ENCODE measurements around the gene PRPH2. TPM values are rescaled to one million over a fixed set of nuclear protein-coding genes. Genes with fewer than 3 reads are reported as not detected.

Gene PRPH2
- total RNA-seq, 1 donor from 2014 or later = 0.11 TPM

DNA sequence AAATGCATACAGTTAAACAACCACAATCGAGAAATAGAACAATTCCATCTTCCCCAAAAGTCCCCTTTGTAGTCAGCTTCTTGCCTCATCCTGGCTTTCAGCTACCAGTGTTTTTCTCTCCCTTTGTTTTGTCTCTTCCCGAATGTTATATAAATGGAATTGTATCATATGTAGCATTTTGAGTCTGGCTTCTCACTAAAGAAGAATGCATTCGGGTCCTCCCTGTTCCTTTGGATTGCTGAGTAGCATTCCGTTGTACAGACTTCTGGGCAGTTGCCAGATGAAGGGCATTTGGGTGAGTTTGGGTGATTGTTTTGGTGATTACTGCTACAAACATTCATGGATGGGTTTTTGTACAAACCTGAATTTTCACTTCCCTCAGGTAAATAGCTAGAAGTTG is 27.8 kb downstream of the PRPH2 start:
- Histone ChIP-seq H3K4me3 (no peak overlapping the region), H3K4me1 (peaks cover 10 to 38% of the 10 kb centered on the region in 2 donors), H3K9me3 (no peaks in the 10 kb centered on the region), H3K27me3 (no peaks in the 10 kb centered on the region), H3K27ac (peak overlapping the region; percentile 65 to 74), H3K36me3 (peaks cover 0 to 23% of the 10 kb centered on the region in 2 donors)
- intact Hi-C loops (cut with DNase I) = loop anchor here (2.0 kb wide), 1 partner anchor 32 kb away; no protein-coding TSS in a partner anchor
- TF ChIP-seq, protein P1, sequence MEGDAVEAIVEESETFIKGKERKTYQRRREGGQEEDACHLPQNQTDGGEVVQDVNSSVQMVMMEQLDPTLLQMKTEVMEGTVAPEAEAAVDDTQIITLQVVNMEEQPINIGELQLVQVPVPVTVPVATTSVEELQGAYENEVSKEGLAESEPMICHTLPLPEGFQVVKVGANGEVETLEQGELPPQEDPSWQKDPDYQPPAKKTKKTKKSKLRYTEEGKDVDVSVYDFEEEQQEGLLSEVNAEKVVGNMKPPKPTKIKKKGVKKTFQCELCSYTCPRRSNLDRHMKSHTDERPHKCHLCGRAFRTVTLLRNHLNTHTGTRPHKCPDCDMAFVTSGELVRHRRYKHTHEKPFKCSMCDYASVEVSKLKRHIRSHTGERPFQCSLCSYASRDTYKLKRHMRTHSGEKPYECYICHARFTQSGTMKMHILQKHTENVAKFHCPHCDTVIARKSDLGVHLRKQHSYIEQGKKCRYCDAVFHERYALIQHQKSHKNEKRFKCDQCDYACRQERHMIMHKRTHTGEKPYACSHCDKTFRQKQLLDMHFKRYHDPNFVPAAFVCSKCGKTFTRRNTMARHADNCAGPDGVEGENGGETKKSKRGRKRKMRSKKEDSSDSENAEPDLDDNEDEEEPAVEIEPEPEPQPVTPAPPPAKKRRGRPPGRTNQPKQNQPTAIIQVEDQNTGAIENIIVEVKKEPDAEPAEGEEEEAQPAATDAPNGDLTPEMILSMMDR (IDR thresholded peaks at IDR 0.05) = no peak
- DNase-seq (ENCODE audit: low spot score in 2 of 2) = no peak

DNA sequence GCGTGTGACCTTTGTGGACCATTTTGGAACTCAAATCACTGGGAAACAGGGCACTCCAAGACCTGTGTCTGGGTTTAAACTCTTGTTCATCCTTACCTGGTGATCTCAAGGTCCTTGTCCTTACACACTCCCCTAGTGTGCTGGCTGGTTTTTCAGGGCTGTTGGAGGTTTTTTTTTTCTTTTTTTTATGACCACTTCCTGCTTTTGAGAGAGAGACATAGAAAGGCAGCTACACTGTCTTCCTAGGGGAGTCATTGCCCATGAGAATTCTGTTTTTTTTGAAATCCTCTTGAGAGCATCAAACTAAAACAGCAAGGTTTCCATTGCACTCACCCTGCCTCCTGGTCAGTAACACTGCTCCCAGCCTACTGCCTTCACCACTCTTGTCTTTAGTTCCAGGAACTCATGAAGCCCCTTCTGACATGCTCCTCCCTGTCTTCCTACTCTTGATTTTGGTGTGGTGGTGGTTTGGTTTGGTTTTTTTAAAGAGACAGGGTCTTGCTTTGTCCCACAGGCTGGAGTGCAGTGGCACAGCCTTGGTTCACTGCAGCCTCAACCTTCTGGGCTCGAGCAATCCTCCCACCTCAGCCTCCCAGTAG is 28.6 kb downstream of the PRPH2 start:
- DNase-seq (ENCODE audit: low spot score in 2 of 2) = no peak
- Histone ChIP-seq H3K9me3 (no peaks in the 10 kb centered on the region), H3K4me1 (peaks cover 10 to 38% of the 10 kb centered on the region in 2 donors), H3K27ac (peak overlapping the region; percentile 65 to 74), H3K27me3 (no peaks in the 10 kb centered on the region), H3K36me3 (peaks cover 4 to 31% of the 10 kb centered on the region in 2 donors), H3K4me3 (no peak overlapping the region)
- TF ChIP-seq, protein P1 (IDR thresholded peaks at IDR 0.05) = no peak
- intact Hi-C loops (cut with DNase I) = loop anchor here (2.0 kb wide), 1 partner anchor 33 kb away; no protein-coding TSS in a partner anchor

DNA sequence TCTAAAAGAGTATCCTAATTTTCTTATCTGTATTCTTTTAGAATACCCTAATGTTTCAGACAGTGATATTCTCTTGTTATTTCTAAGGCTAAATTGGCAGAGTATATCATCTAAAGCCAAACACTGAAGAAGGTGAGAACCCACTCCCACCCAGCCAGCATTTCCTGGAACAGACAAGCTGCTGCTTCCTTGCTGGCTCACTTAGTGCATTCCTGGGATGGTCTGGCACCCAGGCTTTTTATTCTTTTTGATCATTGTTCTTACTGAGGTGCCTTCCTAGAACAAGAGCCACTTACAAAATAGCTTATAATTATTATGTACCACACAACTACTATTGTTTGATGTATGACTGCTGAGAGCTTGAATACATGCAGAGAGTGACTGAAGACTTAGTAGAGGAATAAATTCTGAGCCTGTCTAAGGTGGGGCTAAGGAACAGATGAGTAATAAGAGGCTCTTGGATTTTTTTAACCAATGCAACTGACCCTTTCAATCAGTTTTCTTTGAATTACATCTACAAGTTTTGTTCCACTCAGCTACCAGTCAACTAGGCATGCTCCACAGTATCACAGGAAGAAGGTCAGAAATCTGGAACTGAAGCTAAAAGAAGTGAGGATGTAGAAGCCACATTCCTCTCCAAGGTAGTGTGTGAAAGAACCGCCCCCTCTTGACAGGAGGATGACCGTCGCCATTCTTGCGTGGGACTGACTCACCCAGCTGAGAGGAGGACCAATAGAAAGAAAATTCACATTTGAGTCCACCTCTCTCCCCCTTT is 30.1 kb downstream of the PRPH2 start:
- Histone ChIP-seq H3K4me3 (no peak overlapping the region), H3K27me3 (no peaks in the 10 kb centered on the region), H3K36me3 (peaks cover 19 to 46% of the 10 kb centered on the region in 2 donors), H3K27ac (peak overlapping the region; percentile 65 to 74), H3K4me1 (peaks cover 10 to 38% of the 10 kb centered on the region in 2 donors), H3K9me3 (no peaks in the 10 kb centered on the region)
- DNase-seq (ENCODE audit: low spot score in 2 of 2) = no peak
- intact Hi-C loops (cut with DNase I) = no loop called here
- TF ChIP-seq, protein P1 (IDR thresholded peaks at IDR 0.05) = no peak

DNA sequence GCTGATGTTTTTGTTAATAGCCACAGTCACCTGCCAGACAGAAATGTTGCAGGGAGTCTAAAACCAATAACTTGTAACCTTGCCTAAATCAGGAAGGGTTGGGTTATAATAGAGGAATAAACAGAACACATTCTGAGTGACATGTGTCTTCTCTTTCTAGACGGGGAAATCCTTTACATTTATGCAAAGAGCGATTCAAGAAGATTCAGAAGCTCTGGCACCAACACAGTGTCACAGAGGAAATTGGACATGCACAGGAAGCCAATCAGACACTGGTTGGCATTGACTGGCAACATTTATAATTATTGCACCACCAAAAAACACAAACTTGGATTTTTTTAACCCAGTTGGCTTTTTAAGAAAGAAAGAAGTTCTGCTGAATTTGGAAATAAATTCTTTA is 31.5 kb downstream of the PRPH2 start:
- Histone ChIP-seq H3K27ac (peak overlapping the region; percentile 49 to 74), H3K36me3 (peaks cover 22 to 57% of the 10 kb centered on the region in 2 donors), H3K9me3 (no peaks in the 10 kb centered on the region), H3K4me3 (no peak overlapping the region), H3K27me3 (no peaks in the 10 kb centered on the region), H3K4me1 (peaks cover 10 to 29% of the 10 kb centered on the region in 2 donors)
- no peak for DNase-seq (ENCODE audit: low spot score in 2 of 2)
- TF ChIP-seq, protein P1 (IDR thresholded peaks at IDR 0.05) = no peak
- intact Hi-C loops (cut with DNase I) = no loop called here

DNA sequence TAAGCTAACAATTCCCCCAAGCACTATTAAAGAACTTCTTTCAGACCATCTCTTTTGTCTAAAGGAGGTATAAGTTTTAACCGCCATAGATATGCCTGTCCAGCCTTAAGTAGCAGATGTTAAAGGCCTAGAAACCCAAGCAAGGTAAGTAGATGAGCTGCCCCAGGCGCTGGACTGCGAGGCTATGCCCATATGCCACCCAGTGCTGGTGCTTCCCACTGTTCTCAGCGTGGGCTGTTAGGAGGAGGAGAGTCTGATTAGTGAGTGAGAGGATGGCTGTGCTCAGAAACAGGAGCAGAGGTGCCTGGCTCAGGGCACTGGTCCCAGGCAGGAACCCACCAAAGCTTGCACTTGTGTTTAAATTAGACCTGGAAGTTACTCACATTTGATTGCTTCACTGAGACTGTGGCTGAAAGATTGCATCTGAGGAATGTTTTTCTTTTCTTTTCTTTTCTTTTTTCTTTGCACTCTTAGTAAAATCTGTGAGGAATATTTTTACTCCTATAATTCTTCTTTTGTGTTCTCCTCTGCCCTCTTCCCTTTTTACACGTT is 32.2 kb downstream of the PRPH2 start:
- Histone ChIP-seq H3K27me3 (no peaks in the 10 kb centered on the region), H3K4me3 (no peak overlapping the region), H3K4me1 (peaks cover 10 to 28% of the 10 kb centered on the region in 2 donors), H3K36me3 (peaks cover 26 to 63% of the 10 kb centered on the region in 2 donors), H3K27ac (peak overlapping the region; percentile 49 to 74), H3K9me3 (no peaks in the 10 kb centered on the region)
- intact Hi-C loops (cut with DNase I) = no loop called here
- no peak for DNase-seq (ENCODE audit: low spot score in 2 of 2)
- TF ChIP-seq, protein P1 (IDR thresholded peaks at IDR 0.05) = no peak
